GM12891 (cell line): ENCODE measurements around the gene CACNA1A.

Experiments used
- DNase-seq: peaks from one replicate; pipeline ENCODE4 v3.0.0; 2011; ENCODE audit warnings: low spot score; ENCODE audit not compliant: insufficient read length
- FAIRE-seq: peaks from 2 replicates; lab custom pipeline; 2011; peaks lifted over from hg19 to GRCh38; lab: Jason Lieb, UNC
- PAX5 ChIP-seq: IDR thresholded peaks from 2 replicates; pipeline ENCODE4 v1.6.1; 2011; ENCODE audit warnings: low read length, moderate library complexity, mild to moderate bottlenecking; ENCODE audit not compliant: insufficient read depth, severe bottlenecking
- POLR2A ChIP-seq: IDR thresholded peaks from 2 replicates; pipeline ENCODE4 v1.6.1; 2011; ENCODE audit warnings: low read depth, low read length, control low read depth
- POLR2AphosphoS5 ChIP-seq: IDR thresholded peaks from 2 replicates; pipeline ENCODE4 v1.6.1; 2011; ENCODE audit warnings: low read depth, low read length, control low read depth
- POU2F2 ChIP-seq: IDR thresholded peaks from 2 replicates; pipeline ENCODE4 v1.6.1; 2011; ENCODE audit warnings: low read depth, mild to moderate bottlenecking, control low read depth, low read length, moderate library complexity
- SPI1 ChIP-seq: IDR thresholded peaks from 2 replicates; pipeline ENCODE4 v1.6.1; 2011; ENCODE audit warnings: low read depth, low read length, control low read depth
- TAF1 ChIP-seq: IDR thresholded peaks from 2 replicates; pipeline ENCODE4 v1.6.1; 2011; ENCODE audit warnings: low read depth, low read length, control low read depth

CACNA1A gene

GRCh38 chr19:13499692-13500091, 6.6 kb downstream of the CACNA1A start:
- no peak for TF ChIP-seq POLR2A
- TF ChIP-seq TAF1, result no peak
- TF ChIP-seq POU2F2, result no peak
- TF ChIP-seq PAX5, result no peak
- TF ChIP-seq POLR2AphosphoS5, result no peak
- no peak for TF ChIP-seq SPI1
- FAIRE-seq (no peak), DNase-seq (no peak)

GRCh38 chr19:13493516-13494310, 12.6 kb downstream of the CACNA1A start:
- FAIRE-seq (no peak), DNase-seq (no peak)
- TF ChIP-seq POLR2AphosphoS5 (no peak), POLR2A (no peak), PAX5 (no peak), POU2F2 (no peak), SPI1 (no peak)

DNA sequence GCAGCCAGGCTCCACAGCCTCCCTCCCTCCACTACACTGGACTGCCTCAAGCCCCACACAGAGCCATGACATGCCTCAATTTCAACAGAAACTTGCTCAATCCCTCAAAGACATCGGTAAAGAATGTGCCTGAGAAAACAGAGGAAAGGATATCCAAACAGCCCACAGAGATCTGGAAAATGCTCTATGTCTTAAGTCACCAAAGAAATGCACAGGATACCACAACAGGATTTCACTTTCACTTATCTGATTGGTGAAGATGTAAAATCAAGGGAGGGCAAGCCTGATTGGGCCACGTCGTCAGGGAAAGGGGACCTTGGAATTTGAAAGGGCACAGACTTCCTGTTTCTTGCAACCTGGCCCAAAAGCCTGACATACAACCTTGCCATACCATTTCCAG, 14.2 kb downstream of the CACNA1A start:
- DNase-seq, result no peak
- no peak for TF ChIP-seq PAX5
- no peak for TF ChIP-seq TAF1
- no peak for TF ChIP-seq POLR2AphosphoS5
- no peak for TF ChIP-seq POU2F2
- TF ChIP-seq POLR2A, result no peak
- TF ChIP-seq SPI1, result no peak
- FAIRE-seq, result no peak

DNA sequence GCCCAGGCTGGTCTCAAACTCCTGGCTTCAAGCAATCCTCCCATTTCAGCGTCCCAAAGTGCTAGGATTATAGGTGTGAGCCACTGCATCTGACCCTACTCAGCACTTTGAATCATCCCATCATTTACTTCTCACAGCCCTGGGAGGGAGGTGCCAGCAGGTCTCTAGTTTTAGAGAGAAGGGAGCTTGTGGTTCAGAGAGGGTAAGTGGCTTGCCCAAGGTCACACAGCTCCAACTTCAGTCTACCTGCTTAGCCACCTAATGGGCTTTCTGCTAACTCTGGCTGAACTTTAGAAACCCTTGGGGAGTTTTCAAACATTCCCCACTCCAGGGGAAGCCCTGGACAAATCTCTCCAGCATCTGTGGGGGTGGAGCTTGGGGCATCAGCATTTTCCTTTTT, 18.3 kb downstream of the CACNA1A start:
- TF ChIP-seq TAF1, result no peak
- TF ChIP-seq POU2F2, result no peak
- TF ChIP-seq POLR2A, result no peak
- DNase-seq (no peak), FAIRE-seq (no peak)

DNA sequence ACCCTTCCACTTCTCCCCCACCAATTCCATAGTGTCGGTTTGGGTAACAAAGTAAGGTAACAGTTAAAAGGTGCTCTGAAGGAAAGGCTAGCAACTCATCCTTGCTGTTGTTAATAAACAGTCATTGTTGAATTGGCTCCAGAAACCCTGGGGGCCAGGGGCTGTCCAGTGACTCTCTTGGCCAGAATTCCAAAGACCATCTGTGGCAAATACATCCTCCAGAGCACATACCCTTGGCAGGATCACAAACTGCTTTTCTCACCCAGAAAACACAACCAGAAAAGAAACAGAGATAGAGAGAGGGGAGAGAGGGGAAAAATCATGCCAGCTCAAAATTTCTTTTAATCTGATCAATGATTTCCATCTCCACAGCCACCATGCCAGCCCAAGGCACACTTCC, 22.1 kb downstream of the CACNA1A start:
- DNase-seq (no peak), FAIRE-seq (no peak)
- TF ChIP-seq POU2F2 (no peak), POLR2AphosphoS5 (no peak)

- FAIRE-seq, result no peak
Measured at GRCh38 chr19:13483215-13483614, 23.1 kb downstream of the CACNA1A start.

DNA sequence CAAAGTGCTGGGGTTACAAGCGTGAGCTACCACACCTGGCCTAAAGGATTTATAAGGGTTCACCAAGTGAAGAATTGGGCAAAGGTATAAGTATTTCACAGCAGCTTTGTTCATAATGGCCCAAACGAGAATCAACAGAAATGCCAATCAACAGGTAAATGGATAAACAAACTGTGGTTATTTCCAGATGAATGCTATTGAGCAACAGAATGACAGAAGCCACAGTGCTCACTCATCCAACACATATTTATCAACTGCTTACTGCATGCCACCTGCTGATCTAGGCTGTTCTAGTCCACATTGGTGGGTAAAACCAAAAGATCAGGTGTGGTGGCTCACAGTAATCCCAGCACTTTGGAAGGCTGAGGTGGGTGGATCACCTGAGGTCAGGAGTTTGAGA, 27.7 kb downstream of the CACNA1A start:
- FAIRE-seq, result no peak
- DNase-seq, result no peak
- TF ChIP-seq POU2F2, result no peak
- TF ChIP-seq POLR2AphosphoS5, result no peak
- TF ChIP-seq TAF1, result no peak
- TF ChIP-seq POLR2A, result no peak
- TF ChIP-seq PAX5, result no peak
- TF ChIP-seq SPI1, result no peak

More at GRCh38 chr19:13483215-13483614, 23.1 kb downstream of the CACNA1A start:
- no peak for DNase-seq
- TF ChIP-seq POLR2AphosphoS5 (no peak), PAX5 (no peak), TAF1 (no peak), POLR2A (no peak), POU2F2 (no peak), SPI1 (no peak)

DNA sequence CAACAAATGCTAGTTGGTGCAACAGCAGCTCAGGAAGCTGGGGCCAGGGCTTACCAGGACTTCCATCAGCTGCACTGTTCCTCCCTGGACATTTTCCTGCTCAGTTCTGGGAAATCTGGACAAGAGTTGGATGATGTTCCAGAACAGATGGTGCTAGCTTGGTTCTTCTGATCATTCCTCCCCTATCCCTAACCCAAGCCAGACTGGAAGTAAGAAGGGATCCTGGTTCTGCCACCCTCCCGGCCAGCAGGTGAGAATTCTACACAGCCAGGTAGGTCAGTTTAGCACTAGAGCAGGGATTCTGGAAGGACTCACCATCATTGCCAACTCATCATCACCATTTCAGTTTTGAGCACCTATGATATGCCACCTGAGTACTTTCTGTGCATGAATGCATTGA, 30.2 kb downstream of the CACNA1A start:
- DNase-seq (no peak), FAIRE-seq (no peak)
- TF ChIP-seq PAX5 (no peak), SPI1 (no peak), POU2F2 (no peak), POLR2A (no peak), POLR2AphosphoS5 (no peak), TAF1 (no peak)

- FAIRE-seq (no peak), DNase-seq (no peak)
- TF ChIP-seq TAF1, result no peak
- no peak for TF ChIP-seq POU2F2
- no peak for TF ChIP-seq SPI1
- no peak for TF ChIP-seq POLR2A
- TF ChIP-seq POLR2AphosphoS5, result no peak
- TF ChIP-seq PAX5, result no peak
Measured at GRCh38 chr19:13475044-13475443, 31.2 kb downstream of the CACNA1A start.

DNA sequence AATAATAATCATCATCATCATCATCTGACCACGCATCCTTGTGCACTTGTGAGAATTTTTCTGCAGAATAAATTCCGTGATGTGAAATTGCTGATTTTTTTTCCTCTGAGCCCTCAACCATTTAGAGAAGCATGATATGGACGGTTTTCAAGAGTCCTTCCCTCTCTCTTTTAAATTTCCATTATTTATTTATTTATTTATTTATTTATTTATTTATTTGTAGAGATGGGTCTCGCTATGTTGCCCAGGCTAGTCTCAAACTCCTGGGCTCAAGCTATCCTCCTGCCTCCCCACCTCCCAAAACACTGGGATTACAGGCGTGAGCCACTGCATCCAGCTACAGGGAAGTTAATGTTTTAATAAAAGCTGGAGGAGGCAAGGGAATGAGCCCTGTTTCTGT, 39.6 kb downstream of the CACNA1A start:
- FAIRE-seq (no peak), DNase-seq (no peak)
- TF ChIP-seq PAX5, result no peak
- TF ChIP-seq POLR2AphosphoS5, result no peak
- no peak for TF ChIP-seq SPI1
- TF ChIP-seq POLR2A, result no peak
- TF ChIP-seq TAF1, result no peak
- no peak for TF ChIP-seq POU2F2
